Fibroblast of the aortic adventitia (primary cell): ENCODE results near the gene BRPF3. TPM values are rescaled to one million over a fixed set of nuclear protein-coding genes. Genes with fewer than 3 reads are reported as not detected.

Experiments used
- DNase-seq: peaks from one replicate; pipeline ENCODE4 v3.0.0-alpha.2; 2010; ENCODE audit warnings: low read depth
- H3K4me3 ChIP-seq: 2 replicates; pipeline ENCODE4 v1.5.1; 2011; ENCODE audit warnings: low read depth, mild to moderate bottlenecking, control low read depth, low read length, moderate library complexity
- CTCF ChIP-seq: IDR thresholded peaks from 2 replicates; pipeline ENCODE4 v1.5.1; 2011; ENCODE audit warnings: mild to moderate bottlenecking, low read length, control low read depth, inconsistent platforms; ENCODE audit not compliant: insufficient read depth
- total RNA-seq: library from RNA; depleted of rRNA; stranded (reverse); fragments of >200 nt; gene quantifications from 2 replicates; pipeline ENCODE4 v1.2.3, GENCODE V29; 2012; ENCODE audit warnings: low replicate concordance

Gene BRPF3
- 15.3 and 19.1 TPM in 2 replicates for total RNA-seq

- peak; percentile 39 for TF ChIP-seq CTCF
- peak; percentile 68 for DNase-seq
- peak within 1 kb of the TSS; percentile 80 for H3K4me3 ChIP-seq
These were observed at the start of gene BRPF3 for GRCh38 chr6:36196113-36196879. TSS of gene BRPF3 (plus strand) at chr6:36196744. CDS start at chr6:36200323, 3,579 bp downstream.

GRCh38 chr6:36147294-36147693 is 49.2 kb upstream of the BRPF3 start:
- no peak for TF ChIP-seq CTCF
- DNase-seq: no peak
- no peak overlapping the region for H3K4me3 ChIP-seq

GRCh38 chr6:36149476-36149875 is 47.1 kb upstream of the BRPF3 start:
- no peak for DNase-seq
- no peak for TF ChIP-seq CTCF
- no peak overlapping the region for H3K4me3 ChIP-seq

- no peak for TF ChIP-seq CTCF
- DNase-seq: no peak
- H3K4me3 ChIP-seq: no peak overlapping the region
These were observed 46.3 kb upstream of the BRPF3 start for GRCh38 chr6:36150283-36150682.

- H3K4me3 ChIP-seq: no peak overlapping the region
- no peak for TF ChIP-seq CTCF
- no peak for DNase-seq
These were observed 42.3 kb upstream of the BRPF3 start for GRCh38 chr6:36154286-36154685.

GRCh38 chr6:36155662-36156061 is 40.9 kb upstream of the BRPF3 start:
- no peak overlapping the region for H3K4me3 ChIP-seq
- TF ChIP-seq CTCF: no peak
- no peak for DNase-seq
